ENCODE measurements around the gene FARS2.
A peak's percentile ranks its signal among the peaks of the same experiment; 100 is the strongest.

The FARS2 gene

DNA sequence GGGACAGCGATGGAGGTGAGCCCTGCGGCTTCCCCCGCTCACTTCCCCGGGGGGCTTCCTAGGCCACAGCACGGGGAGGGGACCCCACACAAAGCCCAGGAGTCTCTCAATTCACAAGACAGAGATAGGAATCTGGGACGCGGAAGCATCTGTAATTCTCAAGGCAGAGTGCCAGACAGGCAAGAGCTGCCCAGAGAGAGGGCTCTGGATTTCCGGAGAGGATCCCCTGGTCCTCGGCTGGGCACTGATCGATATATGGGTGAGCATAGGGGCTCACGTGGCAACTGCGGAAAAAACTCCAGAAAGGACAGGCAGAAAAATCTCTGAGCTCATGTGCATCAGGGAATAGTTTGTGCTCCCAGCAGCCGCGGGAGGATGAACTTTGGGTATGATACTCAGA, 449.2 kb downstream of the FARS2 start:
- no peak overlapping the region for H3K4me3 ChIP-seq (ENCODE audit: low read depth, low read length)
- no peak for DNase-seq (ENCODE audit: low read depth)
- TF ChIP-seq, protein P1, sequence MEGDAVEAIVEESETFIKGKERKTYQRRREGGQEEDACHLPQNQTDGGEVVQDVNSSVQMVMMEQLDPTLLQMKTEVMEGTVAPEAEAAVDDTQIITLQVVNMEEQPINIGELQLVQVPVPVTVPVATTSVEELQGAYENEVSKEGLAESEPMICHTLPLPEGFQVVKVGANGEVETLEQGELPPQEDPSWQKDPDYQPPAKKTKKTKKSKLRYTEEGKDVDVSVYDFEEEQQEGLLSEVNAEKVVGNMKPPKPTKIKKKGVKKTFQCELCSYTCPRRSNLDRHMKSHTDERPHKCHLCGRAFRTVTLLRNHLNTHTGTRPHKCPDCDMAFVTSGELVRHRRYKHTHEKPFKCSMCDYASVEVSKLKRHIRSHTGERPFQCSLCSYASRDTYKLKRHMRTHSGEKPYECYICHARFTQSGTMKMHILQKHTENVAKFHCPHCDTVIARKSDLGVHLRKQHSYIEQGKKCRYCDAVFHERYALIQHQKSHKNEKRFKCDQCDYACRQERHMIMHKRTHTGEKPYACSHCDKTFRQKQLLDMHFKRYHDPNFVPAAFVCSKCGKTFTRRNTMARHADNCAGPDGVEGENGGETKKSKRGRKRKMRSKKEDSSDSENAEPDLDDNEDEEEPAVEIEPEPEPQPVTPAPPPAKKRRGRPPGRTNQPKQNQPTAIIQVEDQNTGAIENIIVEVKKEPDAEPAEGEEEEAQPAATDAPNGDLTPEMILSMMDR (IDR thresholded peaks at IDR 0.05; ENCODE audit: control insufficient read depth, extremely low read depth, insufficient read depth): no peak

DNA sequence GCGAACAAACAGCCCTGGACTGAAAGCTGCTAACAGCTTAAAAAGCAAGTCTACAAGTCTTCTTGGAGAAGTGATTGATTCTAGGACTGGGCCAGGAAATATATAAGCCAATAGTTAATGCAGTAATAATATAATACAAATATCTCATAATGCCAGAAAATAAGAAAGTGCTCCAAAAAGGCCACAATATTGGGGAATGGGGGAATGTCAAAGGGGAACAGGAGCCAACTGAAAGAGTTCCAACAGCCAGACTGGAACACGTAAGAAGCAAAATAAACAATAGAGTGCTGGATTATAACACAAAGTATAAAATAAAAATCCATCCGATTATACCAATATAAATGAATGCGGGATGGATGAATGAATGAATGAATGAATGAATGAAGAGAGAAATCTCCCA, 449.6 kb downstream of the FARS2 start:
- no peak for DNase-seq (ENCODE audit: low read depth)
- no peak overlapping the region for H3K4me3 ChIP-seq (ENCODE audit: low read depth, low read length)
- TF ChIP-seq, protein P1 (IDR thresholded peaks at IDR 0.05; ENCODE audit: control insufficient read depth, extremely low read depth, insufficient read depth): no peak

DNA sequence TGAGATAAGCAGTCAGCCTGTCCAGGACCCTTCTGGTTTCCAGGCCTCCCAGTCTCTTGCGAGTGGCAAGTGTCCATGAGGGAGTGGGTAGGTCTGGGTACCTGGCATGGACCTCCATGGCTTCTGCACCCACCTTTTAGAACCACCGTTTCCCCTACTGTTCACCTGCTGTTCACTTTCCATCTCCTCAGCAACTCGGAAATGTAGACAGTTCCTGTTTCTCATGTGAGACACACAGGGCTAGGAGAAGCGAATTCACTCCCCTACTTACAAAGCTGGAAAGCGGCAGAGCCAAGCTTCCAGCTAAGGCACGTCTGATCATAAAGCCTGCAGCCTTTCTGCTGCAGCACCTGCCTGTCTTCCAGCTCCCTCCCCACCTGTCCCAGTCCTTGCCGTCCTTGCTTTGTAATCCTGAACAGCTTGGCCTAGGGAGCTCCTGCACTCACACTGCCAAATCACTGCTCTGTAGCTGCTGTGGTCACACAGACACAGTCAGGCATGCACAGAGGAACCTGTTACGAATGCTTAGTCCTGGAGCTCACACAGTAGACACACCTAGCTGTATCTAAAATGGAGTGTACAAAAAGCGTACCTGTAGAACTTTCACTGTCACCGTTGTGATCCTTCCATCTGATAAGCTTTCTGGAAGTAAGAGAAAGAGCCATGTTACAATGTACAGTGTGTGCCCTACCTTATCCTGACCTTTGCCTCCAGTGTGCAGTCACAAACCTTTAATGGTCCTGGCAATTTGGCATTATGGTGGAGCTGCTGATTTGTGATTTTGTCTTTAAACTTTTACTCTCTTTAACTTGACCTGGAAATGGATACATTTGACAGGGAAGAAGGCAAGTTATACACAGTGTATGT, 451.3 kb downstream of the FARS2 start:
- no peak overlapping the region for H3K4me3 ChIP-seq (ENCODE audit: low read depth, low read length)
- TF ChIP-seq, protein P1 (IDR thresholded peaks at IDR 0.05; ENCODE audit: control insufficient read depth, extremely low read depth, insufficient read depth): no peak
- peak; percentile 19 for DNase-seq (ENCODE audit: low read depth)

DNA sequence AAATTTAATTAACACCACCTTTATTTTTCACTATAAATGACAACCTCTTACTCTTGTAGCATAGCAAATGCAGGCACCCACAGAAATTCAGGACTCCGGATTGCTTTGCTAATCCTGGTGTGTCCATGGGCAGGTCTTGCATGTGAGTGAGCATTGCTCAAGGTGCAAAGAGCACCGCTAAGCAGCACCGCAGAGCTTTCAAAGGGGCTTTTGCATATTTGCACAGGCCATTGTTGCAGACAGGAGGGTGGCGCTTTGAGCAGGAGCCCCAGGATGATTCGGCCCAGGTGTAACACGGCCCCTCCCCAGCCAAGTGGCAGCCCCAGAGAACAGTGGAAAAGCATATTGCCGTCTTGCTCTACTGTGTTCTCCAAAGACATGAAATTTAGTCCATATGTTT, 452.2 kb downstream of the FARS2 start:
- TF ChIP-seq, protein P1 (IDR thresholded peaks at IDR 0.05; ENCODE audit: control insufficient read depth, extremely low read depth, insufficient read depth): no peak
- no peak for DNase-seq (ENCODE audit: low read depth)
- no peak overlapping the region for H3K4me3 ChIP-seq (ENCODE audit: low read depth, low read length)

DNA sequence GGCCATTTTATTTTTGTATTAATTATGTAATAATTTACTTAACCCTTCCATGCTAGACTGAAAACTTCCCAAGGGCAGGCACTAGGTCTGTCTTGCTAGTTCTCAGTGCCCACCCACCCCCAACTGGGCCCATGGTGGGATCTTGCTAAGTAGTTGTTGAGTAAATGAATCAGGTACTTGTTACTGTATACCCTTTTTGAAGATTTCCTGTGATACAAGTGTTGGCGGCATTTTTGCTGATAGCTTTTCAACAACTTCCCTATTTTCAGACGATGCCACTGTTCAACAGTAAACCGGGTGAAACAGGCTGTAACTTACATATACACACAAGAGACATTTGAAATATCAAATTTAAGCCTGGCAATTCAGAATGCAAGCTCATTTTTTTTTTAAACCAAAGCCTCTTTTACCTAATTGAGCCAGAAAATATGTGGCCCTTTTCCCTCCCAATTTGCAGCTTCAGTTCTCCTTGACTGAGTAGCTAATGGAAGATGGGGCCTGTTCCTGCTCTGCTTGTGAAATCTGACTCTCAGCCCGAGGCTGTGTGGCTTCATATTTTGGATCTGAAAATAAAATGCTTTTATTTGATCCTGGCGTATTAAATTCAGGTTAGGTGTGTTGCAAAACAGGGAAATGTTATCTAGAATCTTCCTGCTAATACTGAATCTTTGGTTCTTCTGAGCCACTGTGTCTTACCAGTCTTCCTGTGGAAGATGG, 457.1 kb downstream of the FARS2 start:
- no peak for DNase-seq (ENCODE audit: low read depth)
- TF ChIP-seq, protein P1 (IDR thresholded peaks at IDR 0.05; ENCODE audit: control insufficient read depth, extremely low read depth, insufficient read depth): no peak
- no peak overlapping the region for H3K4me3 ChIP-seq (ENCODE audit: low read depth, low read length)

DNA sequence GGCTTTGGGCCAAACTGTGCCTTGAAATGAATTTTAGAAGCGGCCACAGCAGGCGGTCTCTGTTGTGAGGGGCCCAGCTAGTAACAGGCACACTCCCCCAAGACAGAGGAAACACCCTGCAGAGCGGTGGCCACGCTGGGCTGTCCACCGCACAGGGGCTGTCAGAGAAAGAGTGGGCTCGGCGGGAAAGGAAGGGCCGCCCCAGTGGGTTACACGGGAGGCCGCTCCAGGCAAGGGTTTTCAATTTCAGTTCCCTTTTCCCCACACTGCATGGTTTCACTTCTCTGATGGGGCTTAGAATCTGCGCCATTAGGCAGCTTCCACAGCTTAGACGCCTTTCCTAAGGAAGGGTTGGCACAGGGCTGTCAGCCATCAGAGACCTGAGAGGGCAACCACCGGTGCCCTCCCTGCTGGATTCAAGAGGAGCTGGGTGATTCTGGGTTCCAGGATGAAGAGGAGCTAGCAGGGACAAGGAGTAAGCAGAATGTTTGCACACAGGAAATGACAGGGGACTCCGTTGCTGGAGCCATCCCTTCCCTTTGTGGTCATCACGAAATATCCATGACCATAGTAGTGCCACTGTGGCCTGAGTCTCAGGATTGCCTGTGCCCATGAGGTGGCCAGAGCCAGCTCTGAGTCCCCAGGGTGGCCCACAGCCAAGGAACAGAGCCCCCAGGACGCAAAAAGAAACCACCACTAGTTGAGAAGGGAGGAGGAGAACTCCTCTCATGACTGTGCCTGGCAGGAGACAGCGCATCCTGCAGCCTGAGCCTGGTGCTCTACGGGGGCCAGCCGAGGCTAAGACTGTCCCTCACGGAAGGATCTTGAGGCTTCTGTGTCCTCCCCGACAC, 462.8 kb downstream of the FARS2 start:
- no peak overlapping the region for H3K4me3 ChIP-seq (ENCODE audit: low read depth, low read length)
- no peak for DNase-seq (ENCODE audit: low read depth)
- TF ChIP-seq, protein P1 (IDR thresholded peaks at IDR 0.05; ENCODE audit: control insufficient read depth, extremely low read depth, insufficient read depth): no peak
